Fibroblast of upper back skin (primary cell): ENCODE data around the gene PSME3IP1.

Experiments
- DNase-seq: peaks from one replicate; pipeline ENCODE4 v3.0.0-alpha.2; 2013

The PSME3IP1 gene

GRCh38 chr16:57166951-57167350, 18.9 kb downstream of the PSME3IP1 start:
- DNase-seq, result peak; percentile 32

GRCh38 chr16:57166451-57166850, 19.4 kb downstream of the PSME3IP1 start:
- no peak for DNase-seq

GRCh38 chr16:57165938-57166337, 19.9 kb downstream of the PSME3IP1 start:
- peak; percentile 41 for DNase-seq

GRCh38 chr16:57165483-57165882, 20.4 kb downstream of the PSME3IP1 start:
- no peak for DNase-seq

GRCh38 chr16:57163842-57164241, 22.0 kb downstream of the PSME3IP1 start:
- DNase-seq, result no peak

GRCh38 chr16:57159447-57159846, 26.4 kb downstream of the PSME3IP1 start:
- no peak for DNase-seq

- DNase-seq, result no peak
Measured at GRCh38 chr16:57157533-57157932, 28.3 kb downstream of the PSME3IP1 start.

GRCh38 chr16:57156351-57156703, 29.5 kb downstream of the PSME3IP1 start:
- no peak for DNase-seq

- DNase-seq, result no peak
Measured at GRCh38 chr16:57155702-57156350, 30.0 kb downstream of the PSME3IP1 start.

GRCh38 chr16:57153841-57154240, 32.0 kb downstream of the PSME3IP1 start:
- DNase-seq, result no peak

- DNase-seq, result no peak
Measured at GRCh38 chr16:57152096-57153093, 33.4 kb downstream of the PSME3IP1 start.

- DNase-seq, result no peak
Measured at GRCh38 chr16:57151369-57151768, 34.5 kb downstream of the PSME3IP1 start.

- no peak for DNase-seq
Measured at GRCh38 chr16:57150682-57151330, 35.0 kb downstream of the PSME3IP1 start.

- DNase-seq, result no peak
Measured at GRCh38 chr16:57149391-57149790, 36.4 kb downstream of the PSME3IP1 start.

- DNase-seq, result no peak
Measured at GRCh38 chr16:57148481-57148880, 37.4 kb downstream of the PSME3IP1 start.

- DNase-seq, result peak; percentile 63
Measured at GRCh38 chr16:57147381-57148221, 38.2 kb downstream of the PSME3IP1 start.

GRCh38 chr16:57146735-57147134, 39.1 kb downstream of the PSME3IP1 start:
- no peak for DNase-seq

- DNase-seq, result no peak
Measured at GRCh38 chr16:57146040-57146647, 39.7 kb downstream of the PSME3IP1 start.

GRCh38 chr16:57145046-57146021, 40.5 kb downstream of the PSME3IP1 start:
- no peak for DNase-seq

- DNase-seq, result no peak
Measured at GRCh38 chr16:57144027-57144426, 41.8 kb downstream of the PSME3IP1 start.
